ENCODE measurements around the gene SMC5.

- TF ChIP-seq CTCF (IDR thresholded peaks at IDR 0.05) (no peak), EZH2 (IDR thresholded peaks at IDR 0.05; ENCODE audit: borderline replicate concordance, insufficient read depth, low read depth, low read length, poor library complexity, severe bottlenecking) (no peak)
Observed at GRCh38 chr9:70260007-70260443, 1.2 kb downstream of the SMC5 start.
